Osteoblast (primary cell): Measurements from ENCODE around the gene SUGP2. TPM values are rescaled to one million over a fixed set of nuclear protein-coding genes. Genes with fewer than 3 reads are reported as not detected.

ENCODE experiments used
- DNase-seq: peaks from one replicate; pipeline ENCODE4 v3.0.0; 2011; ENCODE audit warnings: low spot score, mixed read lengths; ENCODE audit not compliant: insufficient read length; ENCODE audit errors: missing footprints
- H2AFZ ChIP-seq: 2 replicates; pipeline ENCODE4 v1.6.0; 2011; ENCODE audit warnings: mild to moderate bottlenecking, low read length
- H3K27ac ChIP-seq: 2 replicates; pipeline ENCODE4 v1.5.1; 2011; ENCODE audit warnings: mild to moderate bottlenecking, low read depth, low read length, moderate library complexity
- H3K27me3 ChIP-seq: 2 replicates; pipeline ENCODE4 v1.6.0; 2012; ENCODE audit warnings: mild to moderate bottlenecking, control low read depth, inconsistent platforms, low read length, moderate library complexity; ENCODE audit not compliant: insufficient read depth
- H3K36me3 ChIP-seq: 2 replicates; pipeline ENCODE4 v1.5.1; 2011; ENCODE audit warnings: mild to moderate bottlenecking, low read length, control low read depth, moderate library complexity; ENCODE audit not compliant: insufficient read depth
- H3K4me1 ChIP-seq: 2 replicates; pipeline ENCODE4 v1.5.1; 2011; ENCODE audit warnings: mild to moderate bottlenecking, low read length, control low read depth, moderate library complexity; ENCODE audit not compliant: insufficient read depth
- H3K4me2 ChIP-seq: 2 replicates; pipeline ENCODE4 v1.6.0; 2011; ENCODE audit warnings: mild to moderate bottlenecking, low read length; ENCODE audit not compliant: insufficient read depth
- H3K4me3 ChIP-seq: fragments of 200-600 bp; sonication (generic); 3 replicates; pipeline ENCODE4 v1.5.1; 2012; ENCODE audit warnings: mild to moderate bottlenecking, low read length, inconsistent platforms; ENCODE audit not compliant: insufficient read depth
- H3K79me2 ChIP-seq: 2 replicates; pipeline ENCODE4 v1.6.0; 2012; ENCODE audit warnings: mild to moderate bottlenecking, low read length, control low read depth, inconsistent platforms; ENCODE audit not compliant: insufficient read depth
- H3K9me3 ChIP-seq: 2 replicates; pipeline ENCODE4 v1.5.1; 2011; ENCODE audit warnings: low read depth, low read length, control low read depth
- H4K20me1 ChIP-seq: 2 replicates; pipeline ENCODE4 v1.6.0; 2012; ENCODE audit warnings: mild to moderate bottlenecking, low read length, control low read depth; ENCODE audit not compliant: insufficient read depth
- CTCF ChIP-seq: IDR thresholded peaks from 2 replicates; pipeline ENCODE4 v1.5.1; 2011; ENCODE audit warnings: mild to moderate bottlenecking, low read depth, low read length, moderate library complexity; ENCODE audit errors: extremely low read depth
- total RNA-seq: library from RNA; depleted of rRNA; stranded (reverse); fragments of >200 nt; gene quantifications from 2 replicates; pipeline ENCODE4 v1.2.3, GENCODE V29; 2012

SUGP2 gene
- total RNA-seq, 1 donor = 33.7 TPM

- TF ChIP-seq CTCF = no peak
- Histone ChIP-seq H3K36me3 (peaks cover 39% of the 10 kb centered on the region), H3K27me3 (no peaks in the 10 kb centered on the region), H4K20me1 (peaks cover 2% of the 10 kb centered on the region), H3K4me2 (no peak overlapping the region), H3K79me2 (no peaks in the 10 kb centered on the region), H2AFZ (no peak overlapping the region), H3K4me1 (peaks cover 15% of the 10 kb centered on the region), H3K27ac (no peak overlapping the region), H3K4me3 (no peak overlapping the region), H3K9me3 (no peaks in the 10 kb centered on the region)
- peak; percentile 43 for DNase-seq
Measured at GRCh38 chr19:19059018-19059836, 25.9 kb upstream of the SUGP2 start.

- TF ChIP-seq CTCF = no peak
- Histone ChIP-seq H3K4me2 (no peak overlapping the region), H3K4me3 (no peak overlapping the region), H3K9me3 (no peaks in the 10 kb centered on the region), H3K79me2 (no peaks in the 10 kb centered on the region), H2AFZ (no peak overlapping the region), H3K4me1 (peaks cover 6% of the 10 kb centered on the region), H4K20me1 (peaks cover 2% of the 10 kb centered on the region), H3K27me3 (no peaks in the 10 kb centered on the region), H3K36me3 (peaks cover 47% of the 10 kb centered on the region), H3K27ac (no peak overlapping the region)
- DNase-seq = no peak
Measured at GRCh38 chr19:19057720-19058119, 24.4 kb upstream of the SUGP2 start.

GRCh38 chr19:19057317-19057716 lies 24.0 kb upstream of the SUGP2 start:
- Histone ChIP-seq H4K20me1 (peaks cover 2% of the 10 kb centered on the region), H3K27me3 (no peaks in the 10 kb centered on the region), H2AFZ (no peak overlapping the region), H3K4me2 (no peak overlapping the region), H3K27ac (no peak overlapping the region), H3K79me2 (no peaks in the 10 kb centered on the region), H3K4me3 (no peak overlapping the region), H3K9me3 (no peaks in the 10 kb centered on the region), H3K4me1 (peaks cover 2% of the 10 kb centered on the region), H3K36me3 (peaks cover 50% of the 10 kb centered on the region)
- TF ChIP-seq CTCF = no peak
- peak; percentile 47 for DNase-seq

GRCh38 chr19:19056636-19057275 lies 23.4 kb upstream of the SUGP2 start:
- Histone ChIP-seq H3K27me3 (no peaks in the 10 kb centered on the region), H3K36me3 (peaks cover 56% of the 10 kb centered on the region), H2AFZ (no peak overlapping the region), H3K4me3 (no peak overlapping the region), H4K20me1 (peaks cover 2% of the 10 kb centered on the region), H3K4me2 (no peak overlapping the region), H3K4me1 (no peaks in the 10 kb centered on the region), H3K9me3 (no peaks in the 10 kb centered on the region), H3K79me2 (no peaks in the 10 kb centered on the region), H3K27ac (no peak overlapping the region)
- peak; percentile 51 for DNase-seq
- TF ChIP-seq CTCF = no peak
